Measurements from ENCODE around the gene ROCK2. TPM values are rescaled to one million over a fixed set of nuclear protein-coding genes. Genes with fewer than 3 reads are reported as not detected.

ROCK2 gene
- total and polyA plus RNA-seq, 9 of the 15 experiments (the other 6 are each of a cell fraction or from before 2014, with no cell fraction given) = 4.9 to 30.6 (median 14.3) TPM

DNA sequence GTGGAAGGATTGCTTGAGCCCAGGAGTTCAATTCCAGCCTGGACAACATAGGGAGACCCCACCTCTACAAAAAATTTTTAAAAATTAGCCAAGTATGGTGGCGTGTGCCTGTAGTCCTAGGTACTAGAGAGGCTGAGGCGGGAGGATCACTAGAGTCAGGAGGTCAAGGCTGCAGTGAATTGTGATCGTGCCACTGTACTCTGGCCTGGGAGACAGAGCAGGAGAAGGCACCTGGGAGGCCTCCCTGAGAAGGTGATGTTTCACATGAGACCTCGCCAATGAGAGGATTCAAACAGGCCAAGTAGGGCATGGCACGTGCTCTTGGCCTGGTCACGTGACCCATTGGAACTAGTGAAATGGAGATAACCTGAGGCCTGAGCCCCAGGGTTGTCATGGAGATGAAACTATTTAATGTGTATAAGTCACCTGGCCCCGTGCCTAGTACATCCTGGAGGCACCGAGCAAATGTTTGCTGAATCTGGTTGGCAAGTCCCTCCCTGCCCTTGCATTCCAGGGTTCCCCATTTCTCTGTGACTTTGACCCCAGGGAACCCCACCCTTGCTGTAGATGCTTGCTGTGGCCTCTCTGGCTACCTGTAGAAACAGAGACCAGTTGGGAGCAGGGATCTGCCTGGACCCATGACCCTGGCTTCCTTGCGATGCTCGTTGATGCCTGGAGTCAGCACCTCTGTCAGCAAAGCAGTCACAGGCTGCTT is 26.1 kb upstream of the ROCK2 start:
- Histone ChIP-seq H3K9me1 (ENCODE audit: control insufficient read depth, insufficient read depth, low read length) (no peaks in the 10 kb centered on the region), H3K9ac (ENCODE audit: insufficient read depth in 1 of 2, low read depth in 2 of 2, low read length in 2 of 2) (no peak overlapping the region), H3K27ac (ENCODE audit: extremely low read depth, low read depth, low read length) (no peak overlapping the region; the same call in 2 of the 3 replicates), H3K4me1 (replicated peaks in 1 of 2; ENCODE audit: control insufficient read depth in 2 of 2, insufficient read depth in 2 of 2, low read length in 2 of 2) (peaks cover 0 to 7% of the 10 kb centered on the region in 2 experiments; a peak in 2 of 5 replicates), H4K20me1 (replicated peaks; ENCODE audit: control insufficient read depth, insufficient read depth, low read length) (no peaks in the 10 kb centered on the region), H3K4me2 (ENCODE audit: insufficient read depth, low read length) (no peak overlapping the region), H2AFZ (ENCODE audit: low read depth, low read length) (no peak overlapping the region), H3K4me3 (no peak overlapping the region), H3K79me2 (ENCODE audit: control insufficient read depth, insufficient read depth, low read length) (no peaks in the 10 kb centered on the region), H3K9me3 (replicated peaks; ENCODE audit: control insufficient read depth, insufficient read depth, low read depth, low read length) (no peaks in the 10 kb centered on the region), H3K27me3 (ENCODE audit: control insufficient read depth in 2 of 2, insufficient read depth in 2 of 2, low read length in 2 of 2) (peaks cover 0 to 18% of the 10 kb centered on the region in 2 experiments; a peak in 1 of 5 replicates), H3K36me3 (ENCODE audit: control insufficient read depth, insufficient read depth, low read length) (no peaks in the 10 kb centered on the region)
- in situ Hi-C loops (cut with MboI) = no loop called here
- CTCF ChIA-PET (ENCODE audit: low intra/inter-chr PET ratio) = no interaction called here
- no TSS peak for BruUV-seq (replicated peaks)
- POLR2A ChIA-PET = no interaction called here
- 38% methylated on average over 9 of the region's 10 CpGs for WGBS (ENCODE audit: insufficient coverage, low coverage, missing lambda C conversion rate)
- intact Hi-C loops (cut with micrococcal nuclease) = no loop called here
- ATAC-seq (no peak), FAIRE-seq (no peak), DNase-seq (ENCODE audit: extremely low read depth in 1 of 4, low spot score in 3 of 4) (no peak)
- no peak for TF ChIP-seq ZNF121 (CRISPR knock-in tag; conservative IDR thresholded peaks at IDR 0.05)
- TF ChIP-seq ZNF143 (CRISPR knock-in tag; IDR thresholded peaks at IDR 0.05) = no peak
- no peak for TF ChIP-seq ZNF551 (CRISPR knock-in tag; IDR thresholded peaks at IDR 0.05)
- TF ChIP-seq, protein P1, sequence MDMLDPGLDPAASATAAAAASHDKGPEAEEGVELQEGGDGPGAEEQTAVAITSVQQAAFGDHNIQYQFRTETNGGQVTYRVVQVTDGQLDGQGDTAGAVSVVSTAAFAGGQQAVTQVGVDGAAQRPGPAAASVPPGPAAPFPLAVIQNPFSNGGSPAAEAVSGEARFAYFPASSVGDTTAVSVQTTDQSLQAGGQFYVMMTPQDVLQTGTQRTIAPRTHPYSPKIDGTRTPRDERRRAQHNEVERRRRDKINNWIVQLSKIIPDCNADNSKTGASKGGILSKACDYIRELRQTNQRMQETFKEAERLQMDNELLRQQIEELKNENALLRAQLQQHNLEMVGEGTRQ (CRISPR knock-in tag; IDR thresholded peaks at IDR 0.05) = 0 out of 2 replicates have a peak, but pooled peaks have one; percentile 23
- TF ChIP-seq, protein P2, sequence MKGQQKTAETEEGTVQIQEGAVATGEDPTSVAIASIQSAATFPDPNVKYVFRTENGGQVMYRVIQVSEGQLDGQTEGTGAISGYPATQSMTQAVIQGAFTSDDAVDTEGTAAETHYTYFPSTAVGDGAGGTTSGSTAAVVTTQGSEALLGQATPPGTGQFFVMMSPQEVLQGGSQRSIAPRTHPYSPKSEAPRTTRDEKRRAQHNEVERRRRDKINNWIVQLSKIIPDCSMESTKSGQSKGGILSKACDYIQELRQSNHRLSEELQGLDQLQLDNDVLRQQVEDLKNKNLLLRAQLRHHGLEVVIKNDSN (CRISPR knock-in tag; IDR thresholded peaks at IDR 0.05) = peak; percentile 54
- peak; percentile 37; the same call in 1 of the 2 replicates for TF ChIP-seq BHLHE40 (IDR thresholded peaks at IDR 0.05; ENCODE audit: low read length)
- no peak for TF ChIP-seq PHB2 (IDR thresholded peaks at IDR 0.05; ENCODE audit: low read depth)
- TF ChIP-seq STAG1 (CRISPR knock-in tag; IDR thresholded peaks at IDR 0.05; ENCODE audit: borderline replicate concordance) = no peak
- TF ChIP-seq RAD51 (IDR thresholded peaks at IDR 0.05; ENCODE audit: borderline replicate concordance, low read depth) = peak; percentile 27; the same call in 1 of the 2 replicates
